Right atrium auricular region (tissue), 2 donors: Measurements from ENCODE around the gene PLD1. TPM values are rescaled to one million over a fixed set of nuclear protein-coding genes. Genes with fewer than 3 reads are reported as not detected.

ENCODE experiments used
- DNase-seq: peaks from one replicate; pipeline ENCODE4 v3.0.0-alpha.2; 2019; ENCODE audit warnings: low spot score
- H3K27ac ChIP-seq, 2 donors: fragments of 200-600 bp; sonication (generic); 1 replicate in 1 of 2; 2 replicates in 1 of 2; pipeline ENCODE4 v1.5.1; 2016 to 2019
- H3K27me3 ChIP-seq, 2 donors: fragments of 200-600 bp; sonication (generic); one replicate each; pipeline versions ENCODE4 v1.5.1 to v1.6.0; 2017 to 2019
- H3K36me3 ChIP-seq: fragments of 200-600 bp; sonication (generic); one replicate; pipeline ENCODE4 v1.5.1; 2016
- H3K4me1 ChIP-seq, 2 donors: fragments of 200-600 bp; sonication (generic); one replicate each; pipeline versions ENCODE4 v1.5.1 to v1.6.0; 2017 to 2019
- H3K4me3 ChIP-seq, 2 donors: fragments of 200-600 bp; sonication (generic); 1 replicate in 1 of 2; 2 replicates in 1 of 2; pipeline ENCODE4 v1.5.1; 2017 to 2019; ENCODE audit warnings: mild to moderate bottlenecking in 1 of 2, moderate library complexity in 1 of 2
- H3K9me3 ChIP-seq, 2 donors: fragments of 200-600 bp; sonication (generic); one replicate each; pipeline ENCODE4 v1.5.1; 2019
- CTCF ChIP-seq, 2 donors: fragments of 200-600 bp; sonication (generic); IDR thresholded peaks; one replicate each; pipeline ENCODE4 v1.5.1; 2019; ENCODE audit warnings: antibody characterized with exemption in 2 of 2
- total RNA-seq, 2 donors: library from RNA; depleted of rRNA; stranded (reverse); fragments of >200 nt; gene quantifications; one replicate each; pipeline ENCODE4 v1.1.0, GENCODE V29; 2016

Gene PLD1
- total RNA-seq, 2 donors from 2014 or later: 64.5 to 111 TPM

DNA sequence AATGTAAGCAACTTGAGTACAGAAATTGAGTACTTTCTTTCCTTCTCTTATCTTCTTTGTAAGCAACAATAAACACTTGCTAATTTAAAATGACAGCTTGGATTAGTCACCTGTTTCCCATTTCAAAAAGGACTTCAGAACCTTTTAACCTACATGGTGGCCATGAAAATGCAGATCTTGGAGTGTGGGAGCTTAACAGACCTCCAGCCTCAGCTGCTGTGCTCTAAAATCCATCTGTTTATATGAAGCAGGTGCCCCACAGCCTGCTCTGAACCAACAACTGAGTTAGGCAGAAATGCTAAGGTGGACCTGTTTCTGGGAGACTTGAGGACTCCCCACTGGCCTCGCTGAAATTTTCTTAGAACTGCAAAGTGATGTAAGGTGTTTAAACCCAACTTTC, 259.0 kb downstream of the PLD1 start:
- DNase-seq: no peak
- Histone ChIP-seq H3K9me3 (no peaks in the 10 kb centered on the region), H3K27ac (no peak overlapping the region), H3K4me1 (peaks cover 0 to 1% of the 10 kb centered on the region in 2 donors), H3K27me3 (no peaks in the 10 kb centered on the region), H3K4me3 (no peak overlapping the region), H3K36me3 (no peaks in the 10 kb centered on the region)
- TF ChIP-seq CTCF (IDR thresholded peaks at IDR 0.05): no peak

Other genes starting within 250 kb of the PLD1 start
- gene TMEM212, start 32.9 kb upstream of the PLD1 start, total RNA-seq: not detected
- gene FNDC3B, start 229.1 kb upstream of the PLD1 start, total RNA-seq: 10 to 100 TPM; 57.6 to 69.3 TPM